A172 (cell line): ENCODE results near the gene PUSL1. TPM values are rescaled to one million over a fixed set of nuclear protein-coding genes. Genes with fewer than 3 reads are reported as not detected.

ENCODE experiments used
- DNase-seq: peaks from one replicate; pipeline ENCODE4 v3.0.0-alpha.2; 2015; ENCODE audit warnings: low spot score
- total RNA-seq: library from RNA; depleted of rRNA; stranded (reverse); fragments of >200 nt; shearing (Covaris generic); gene quantifications from 2 replicates; pipeline ENCODE4 v1.2.3, GENCODE V29; 2014

PUSL1 gene
- total RNA-seq, 1 experiment from 2014 or later: 15.6 TPM

- DNase-seq: no peak
Measured at GRCh38 chr1:1279028-1279427, 29.4 kb upstream of the PUSL1 start.

GRCh38 chr1:1280782-1281481, 27.5 kb upstream of the PUSL1 start:
- no peak for DNase-seq

- peak; percentile 64 for DNase-seq
Measured at GRCh38 chr1:1281533-1282321, 26.7 kb upstream of the PUSL1 start.

- DNase-seq: peak; percentile 26
Measured at GRCh38 chr1:1282998-1283397, 25.4 kb upstream of the PUSL1 start.

- DNase-seq: no peak
Measured at GRCh38 chr1:1283821-1284220, 24.6 kb upstream of the PUSL1 start.

GRCh38 chr1:1284221-1285101, 23.9 kb upstream of the PUSL1 start:
- DNase-seq: no peak

GRCh38 chr1:1285102-1285571, 23.3 kb upstream of the PUSL1 start:
- no peak for DNase-seq

- DNase-seq: no peak
Measured at GRCh38 chr1:1285611-1286311, 22.6 kb upstream of the PUSL1 start.

GRCh38 chr1:1286313-1287261, 21.8 kb upstream of the PUSL1 start:
- no peak for DNase-seq

- no peak for DNase-seq
Measured at GRCh38 chr1:1287288-1288110, 20.9 kb upstream of the PUSL1 start.

GRCh38 chr1:1290238-1290731, 18.1 kb upstream of the PUSL1 start:
- no peak for DNase-seq

GRCh38 chr1:1291023-1291528, 17.3 kb upstream of the PUSL1 start:
- no peak for DNase-seq

- no peak for DNase-seq
Measured at GRCh38 chr1:1291548-1292441, 16.6 kb upstream of the PUSL1 start.

- DNase-seq: no peak
Measured at GRCh38 chr1:1292442-1292779, 16.0 kb upstream of the PUSL1 start.

GRCh38 chr1:1292851-1293250, 15.5 kb upstream of the PUSL1 start:
- DNase-seq: no peak

- DNase-seq: no peak
Measured at GRCh38 chr1:1293263-1294249, 14.8 kb upstream of the PUSL1 start.
